ENCODE measurements around the gene METTL4.
"Not testable (repeated sequence)": the region's sequence is repeated elsewhere in the genome, so short reads cannot be mapped to it uniquely, and the experiment has no call there.

METTL4 gene

DNA sequence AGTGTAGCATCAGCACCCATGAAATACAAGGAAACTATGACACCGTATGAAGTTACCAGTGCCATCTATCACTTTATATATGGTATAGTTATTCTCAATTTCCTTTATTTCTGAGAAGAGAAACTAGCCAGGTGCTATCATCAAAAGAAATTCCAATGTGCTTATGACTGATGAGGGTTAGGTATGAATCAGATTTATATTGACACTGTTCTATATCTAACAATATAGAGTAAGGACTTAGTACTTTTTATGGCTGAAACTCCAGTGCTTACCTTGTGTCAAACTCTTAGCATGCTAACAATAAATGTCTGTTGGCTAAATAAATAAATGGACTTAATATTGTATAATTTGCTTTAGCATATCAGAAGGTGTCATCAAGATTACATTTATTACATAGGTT is 6.9 kb downstream of the METTL4 start:
- H3K27me3 ChIP-seq (ENCODE audit: control insufficient read depth in 1 of 2, insufficient read depth in 2 of 2, low read length in 2 of 2): no peaks in the 10 kb centered on the region
- H3K36me3 ChIP-seq (ENCODE audit: control insufficient read depth in 2 of 2, insufficient read depth in 2 of 2, low read length in 2 of 2): peaks cover 3 to 6% of the 10 kb centered on the region in 2 donors
- H3K4me1 ChIP-seq (ENCODE audit: control insufficient read depth, insufficient read depth, low read length): no peaks in the 10 kb centered on the region
- H3K27ac ChIP-seq (ENCODE audit: low read length): no peak overlapping the region
- H3K4me3 ChIP-seq (ENCODE audit: low read length in 2 of 2): no peak overlapping the region
- no peaks in the 10 kb centered on the region for H3K9me3 ChIP-seq (ENCODE audit: control insufficient read depth in 2 of 2, low read length in 2 of 2)
- H3K9ac ChIP-seq (ENCODE audit: low read length in 2 of 2): no peak overlapping the region

GRCh38 chr18:2559249-2559648 is 12.1 kb downstream of the METTL4 start:
- Histone ChIP-seq H3K36me3 (ENCODE audit: control insufficient read depth in 2 of 2, insufficient read depth in 2 of 2, low read length in 2 of 2) (peaks cover 0 to 3% of the 10 kb centered on the region in 2 donors), H3K9ac (ENCODE audit: low read length in 2 of 2) (no peak overlapping the region), H3K27ac (ENCODE audit: low read length) (no peak overlapping the region), H3K27me3 (ENCODE audit: control insufficient read depth in 1 of 2, insufficient read depth in 2 of 2, low read length in 2 of 2) (no peaks in the 10 kb centered on the region), H3K9me3 (ENCODE audit: control insufficient read depth in 2 of 2, low read length in 2 of 2) (no peaks in the 10 kb centered on the region), H3K4me1 (ENCODE audit: control insufficient read depth, insufficient read depth, low read length) (no peaks in the 10 kb centered on the region), H3K4me3 (ENCODE audit: low read length in 2 of 2) (no peak overlapping the region)

- H3K4me1 ChIP-seq (ENCODE audit: control insufficient read depth, insufficient read depth, low read length): no peaks in the 10 kb centered on the region
- H3K9me3 ChIP-seq (ENCODE audit: control insufficient read depth in 2 of 2, low read length in 2 of 2): no peaks in the 10 kb centered on the region
- no peaks in the 10 kb centered on the region for H3K27me3 ChIP-seq (ENCODE audit: control insufficient read depth in 1 of 2, insufficient read depth in 2 of 2, low read length in 2 of 2)
- no peak overlapping the region for H3K4me3 ChIP-seq (ENCODE audit: low read length in 2 of 2)
- no peak overlapping the region for H3K9ac ChIP-seq (ENCODE audit: low read length in 2 of 2)
- H3K27ac ChIP-seq (ENCODE audit: low read length): no peak overlapping the region
- no peaks in the 10 kb centered on the region for H3K36me3 ChIP-seq (ENCODE audit: control insufficient read depth in 2 of 2, insufficient read depth in 2 of 2, low read length in 2 of 2)
These were observed 13.8 kb downstream of the METTL4 start for GRCh38 chr18:2557536-2557935.

DNA sequence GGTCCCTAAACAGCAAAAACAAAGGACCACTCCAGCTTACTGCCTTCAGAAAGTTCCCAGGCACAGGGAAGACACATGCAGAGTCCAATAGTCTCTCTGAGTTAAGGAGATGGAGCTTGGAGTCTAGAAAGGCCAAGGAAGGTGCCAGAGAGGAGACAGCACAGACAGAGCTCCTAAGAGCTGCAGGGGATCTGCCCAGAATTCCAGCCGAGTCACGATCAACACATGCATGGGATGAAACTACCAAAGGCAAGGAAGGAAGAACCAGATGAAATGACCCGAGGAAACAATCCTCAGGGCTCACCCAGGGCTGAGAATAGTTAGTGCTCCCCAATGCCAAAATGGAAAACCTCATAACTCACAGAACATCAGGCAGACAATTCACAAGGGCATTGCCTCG is 15.4 kb downstream of the METTL4 start:
- Histone ChIP-seq H3K4me3 (ENCODE audit: low read length in 2 of 2) (no peak overlapping the region), H3K36me3 (ENCODE audit: control insufficient read depth in 2 of 2, insufficient read depth in 2 of 2, low read length in 2 of 2) (no peaks in the 10 kb centered on the region), H3K27me3 (ENCODE audit: control insufficient read depth in 1 of 2, insufficient read depth in 2 of 2, low read length in 2 of 2) (no peaks in the 10 kb centered on the region), H3K27ac (ENCODE audit: low read length) (no peak overlapping the region), H3K9me3 (ENCODE audit: control insufficient read depth in 2 of 2, low read length in 2 of 2) (no peaks in the 10 kb centered on the region), H3K9ac (ENCODE audit: low read length in 2 of 2) (no peak overlapping the region), H3K4me1 (ENCODE audit: control insufficient read depth, insufficient read depth, low read length) (no peaks in the 10 kb centered on the region)

GRCh38 chr18:2554696-2555095 is 16.6 kb downstream of the METTL4 start:
- H3K4me3 ChIP-seq (ENCODE audit: low read length in 2 of 2): no peak overlapping the region
- H3K9me3 ChIP-seq (ENCODE audit: control insufficient read depth in 2 of 2, low read length in 2 of 2): no peaks in the 10 kb centered on the region
- no peak overlapping the region for H3K9ac ChIP-seq (ENCODE audit: low read length in 2 of 2)
- H3K4me1 ChIP-seq (ENCODE audit: control insufficient read depth, insufficient read depth, low read length): no peaks in the 10 kb centered on the region
- H3K27ac ChIP-seq (ENCODE audit: low read length): no peak overlapping the region
- no peaks in the 10 kb centered on the region for H3K36me3 ChIP-seq (ENCODE audit: control insufficient read depth in 2 of 2, insufficient read depth in 2 of 2, low read length in 2 of 2)
- no peaks in the 10 kb centered on the region for H3K27me3 ChIP-seq (ENCODE audit: control insufficient read depth in 1 of 2, insufficient read depth in 2 of 2, low read length in 2 of 2)

GRCh38 chr18:2551425-2551824 is 19.9 kb downstream of the METTL4 start:
- H3K36me3 ChIP-seq (ENCODE audit: control insufficient read depth in 2 of 2, insufficient read depth in 2 of 2, low read length in 2 of 2): peaks cover 0 to 2% of the 10 kb centered on the region in 2 donors
- no peaks in the 10 kb centered on the region for H3K9me3 ChIP-seq (ENCODE audit: control insufficient read depth in 2 of 2, low read length in 2 of 2)
- no peaks in the 10 kb centered on the region for H3K27me3 ChIP-seq (ENCODE audit: control insufficient read depth in 1 of 2, insufficient read depth in 2 of 2, low read length in 2 of 2)
- no peak overlapping the region for H3K9ac ChIP-seq (ENCODE audit: low read length in 2 of 2)
- no peak overlapping the region for H3K27ac ChIP-seq (ENCODE audit: low read length)
- H3K4me1 ChIP-seq (ENCODE audit: control insufficient read depth, insufficient read depth, low read length): no peaks in the 10 kb centered on the region
- H3K4me3 ChIP-seq (ENCODE audit: low read length in 2 of 2): no peak overlapping the region

- Histone ChIP-seq H3K9ac (ENCODE audit: low read length in 2 of 2) (no peak overlapping the region), H3K4me1 (ENCODE audit: control insufficient read depth, insufficient read depth, low read length) (no peaks in the 10 kb centered on the region), H3K9me3 (ENCODE audit: control insufficient read depth in 2 of 2, low read length in 2 of 2) (no peaks in the 10 kb centered on the region)
These were observed 21.8 kb downstream of the METTL4 start for GRCh38 chr18:2549462-2549861.

DNA sequence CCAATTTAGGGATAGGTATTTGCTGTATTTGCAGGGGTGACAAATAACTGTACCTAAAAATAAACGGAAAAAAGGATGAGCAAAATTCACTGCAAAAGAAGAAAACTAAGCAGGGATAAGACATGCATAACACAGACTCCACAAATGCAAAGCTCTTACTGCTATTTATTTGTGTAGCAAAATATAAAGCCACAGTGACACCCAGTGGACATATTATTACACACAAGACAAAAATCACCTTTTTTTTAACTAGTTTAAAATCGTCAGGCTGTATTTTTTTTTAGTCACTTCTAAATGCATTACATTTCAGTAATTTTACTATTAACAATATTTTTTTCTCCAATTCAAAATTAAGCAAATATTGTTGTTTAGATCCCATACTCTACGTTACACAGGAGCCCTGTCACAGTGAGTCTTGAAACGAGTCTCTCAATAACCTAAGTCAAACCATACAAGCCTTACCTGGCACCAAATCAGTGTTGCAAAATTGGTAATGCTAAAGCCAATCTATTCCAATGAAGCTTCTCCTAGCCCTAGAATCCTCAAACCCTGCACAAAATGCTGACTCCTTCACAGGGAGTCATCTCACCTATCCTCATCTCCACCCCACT is 23.7 kb downstream of the METTL4 start:
- Histone ChIP-seq H3K9me3 (ENCODE audit: control insufficient read depth in 2 of 2, low read length in 2 of 2) (no peaks in the 10 kb centered on the region), H3K9ac (ENCODE audit: low read length in 2 of 2) (no peak overlapping the region), H3K36me3 (ENCODE audit: control insufficient read depth in 2 of 2, insufficient read depth in 2 of 2, low read length in 2 of 2) (peaks cover 0 to 2% of the 10 kb centered on the region in 2 donors), H3K27ac (ENCODE audit: low read length) (no peak overlapping the region), H3K4me3 (ENCODE audit: low read length in 2 of 2) (no peak overlapping the region), H3K4me1 (ENCODE audit: control insufficient read depth, insufficient read depth, low read length) (no peaks in the 10 kb centered on the region), H3K27me3 (ENCODE audit: control insufficient read depth in 1 of 2, insufficient read depth in 2 of 2, low read length in 2 of 2) (no peaks in the 10 kb centered on the region)

More at GRCh38 chr18:2549462-2549861, 21.8 kb downstream of the METTL4 start:
- Histone ChIP-seq H3K36me3 (ENCODE audit: control insufficient read depth in 2 of 2, insufficient read depth in 2 of 2, low read length in 2 of 2) (peaks cover 0 to 2% of the 10 kb centered on the region in 2 donors), H3K27me3 (ENCODE audit: control insufficient read depth in 1 of 2, insufficient read depth in 2 of 2, low read length in 2 of 2) (no peaks in the 10 kb centered on the region), H3K27ac (ENCODE audit: low read length) (no peak overlapping the region), H3K4me3 (ENCODE audit: low read length in 2 of 2) (no peak overlapping the region)

GRCh38 chr18:2545155-2545554 is 26.1 kb downstream of the METTL4 start:
- H3K9me3 ChIP-seq (ENCODE audit: control insufficient read depth in 2 of 2, low read length in 2 of 2): no peaks in the 10 kb centered on the region
- H3K4me1 ChIP-seq (ENCODE audit: control insufficient read depth, insufficient read depth, low read length): no peaks in the 10 kb centered on the region
- no peak overlapping the region for H3K4me3 ChIP-seq (ENCODE audit: low read length in 2 of 2)
- H3K27me3 ChIP-seq (ENCODE audit: control insufficient read depth in 1 of 2, insufficient read depth in 2 of 2, low read length in 2 of 2): no peaks in the 10 kb centered on the region
- H3K27ac ChIP-seq (ENCODE audit: low read length): no peak overlapping the region
- H3K9ac ChIP-seq (ENCODE audit: low read length in 2 of 2): no peak overlapping the region
- H3K36me3 ChIP-seq (ENCODE audit: control insufficient read depth in 2 of 2, insufficient read depth in 2 of 2, low read length in 2 of 2): peaks cover 0 to 2% of the 10 kb centered on the region in 2 donors

- not testable (repeated sequence) for H3K27me3 ChIP-seq (ENCODE audit: control insufficient read depth in 1 of 2, insufficient read depth in 2 of 2, low read length in 2 of 2); H3K9ac ChIP-seq (ENCODE audit: low read length in 2 of 2); H3K4me3 ChIP-seq (ENCODE audit: low read length in 2 of 2); H3K27ac ChIP-seq (ENCODE audit: low read length); H3K36me3 ChIP-seq (ENCODE audit: control insufficient read depth in 2 of 2, insufficient read depth in 2 of 2, low read length in 2 of 2); H3K9me3 ChIP-seq (ENCODE audit: control insufficient read depth in 2 of 2, low read length in 2 of 2); H3K4me1 ChIP-seq (ENCODE audit: control insufficient read depth, insufficient read depth, low read length)
These were observed 29.3 kb downstream of the METTL4 start for GRCh38 chr18:2541925-2542563.

DNA sequence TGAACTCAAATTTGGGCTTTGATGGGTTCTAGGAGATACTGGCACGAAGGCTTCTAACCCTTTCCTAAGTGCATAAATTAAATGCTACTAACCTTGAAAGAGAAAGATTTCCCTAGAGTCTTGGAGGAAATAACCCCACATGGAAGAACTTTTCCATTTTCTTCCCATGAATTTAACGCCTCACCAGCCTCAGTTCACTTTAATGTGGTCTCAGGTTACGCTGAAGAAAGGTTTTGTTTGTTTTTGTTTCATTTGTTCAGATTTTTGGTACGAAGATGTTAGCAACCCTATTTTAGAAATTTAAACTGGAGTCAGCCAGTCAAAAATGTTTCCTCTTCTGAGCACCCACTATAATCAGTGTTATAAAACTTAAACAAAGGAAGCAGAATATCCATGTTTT is 30.7 kb downstream of the METTL4 start:
- H3K27ac ChIP-seq (ENCODE audit: low read length): no peak overlapping the region
- no peak overlapping the region for H3K4me3 ChIP-seq (ENCODE audit: low read length in 2 of 2)
- H3K27me3 ChIP-seq (ENCODE audit: control insufficient read depth in 1 of 2, insufficient read depth in 2 of 2, low read length in 2 of 2): no peaks in the 10 kb centered on the region

More for the DNA sequence above, 30.7 kb downstream of the METTL4 start:
- Histone ChIP-seq H3K4me1 (ENCODE audit: control insufficient read depth, insufficient read depth, low read length) (no peaks in the 10 kb centered on the region), H3K9me3 (ENCODE audit: control insufficient read depth in 2 of 2, low read length in 2 of 2) (no peaks in the 10 kb centered on the region), H3K36me3 (ENCODE audit: control insufficient read depth in 2 of 2, insufficient read depth in 2 of 2, low read length in 2 of 2) (no peaks in the 10 kb centered on the region), H3K9ac (ENCODE audit: low read length in 2 of 2) (no peak overlapping the region)
